KOPT-K1 (cell line): ENCODE results near the gene CENPP.

Source experiments
- H3K27ac ChIP-seq: fragments of 200-600 bp; sonication (generic); 2 replicates; pipeline ENCODE4 v1.5.1; 2016; ENCODE audit warnings: antibody characterized with exemption, mild to moderate bottlenecking, low read depth, low read length; ENCODE audit not compliant: poor library complexity, severe bottlenecking
- H3K36me3 ChIP-seq: fragments of 200-600 bp; sonication (generic); 2 replicates; pipeline ENCODE4 v1.5.1; 2017; ENCODE audit warnings: antibody characterized with exemption, mild to moderate bottlenecking, low read length, moderate library complexity; ENCODE audit not compliant: insufficient read depth
- H3K9me3 ChIP-seq: fragments of 200-600 bp; sonication (generic); 2 replicates; pipeline ENCODE4 v1.5.1; 2017; ENCODE audit warnings: antibody characterized with exemption, low read length, mild to moderate bottlenecking; ENCODE audit not compliant: insufficient read depth, poor library complexity, severe bottlenecking

CENPP gene

DNA sequence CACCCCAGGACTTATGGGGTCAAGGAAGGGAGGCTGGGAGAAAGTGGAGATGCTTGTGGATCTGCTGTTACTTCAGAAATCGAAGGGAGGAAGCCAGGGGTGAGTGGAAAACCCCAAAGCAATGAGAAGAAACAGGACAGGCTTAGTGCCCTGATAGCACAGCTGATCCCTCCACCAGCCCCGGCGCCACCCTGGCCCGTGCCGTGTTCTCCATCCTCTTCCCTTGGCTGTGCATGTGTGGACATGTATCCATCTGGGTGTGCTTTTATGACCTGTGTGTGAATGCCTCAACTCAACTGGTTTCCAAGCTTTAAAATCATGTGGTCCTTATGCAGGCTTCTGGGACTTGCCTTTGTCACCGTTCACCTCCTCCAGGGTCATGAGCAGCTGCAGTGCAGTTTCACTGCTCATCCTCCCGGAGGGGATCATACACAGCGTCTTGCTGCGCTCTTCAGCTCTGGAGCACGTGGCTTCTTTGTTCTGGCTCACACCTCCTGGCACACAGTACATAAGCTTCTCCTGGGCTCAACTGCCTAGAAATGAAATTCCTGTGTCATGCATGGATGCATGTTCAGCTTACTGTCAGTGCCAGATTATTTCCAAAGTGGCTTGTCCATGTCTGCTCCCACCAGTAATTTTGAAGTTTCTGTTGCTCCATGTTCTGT is 286.0 kb downstream of the CENPP start:
- no peak overlapping the region for H3K27ac ChIP-seq
- H3K9me3 ChIP-seq: no peaks in the 10 kb centered on the region
- peaks cover 61% of the 10 kb centered on the region for H3K36me3 ChIP-seq

DNA sequence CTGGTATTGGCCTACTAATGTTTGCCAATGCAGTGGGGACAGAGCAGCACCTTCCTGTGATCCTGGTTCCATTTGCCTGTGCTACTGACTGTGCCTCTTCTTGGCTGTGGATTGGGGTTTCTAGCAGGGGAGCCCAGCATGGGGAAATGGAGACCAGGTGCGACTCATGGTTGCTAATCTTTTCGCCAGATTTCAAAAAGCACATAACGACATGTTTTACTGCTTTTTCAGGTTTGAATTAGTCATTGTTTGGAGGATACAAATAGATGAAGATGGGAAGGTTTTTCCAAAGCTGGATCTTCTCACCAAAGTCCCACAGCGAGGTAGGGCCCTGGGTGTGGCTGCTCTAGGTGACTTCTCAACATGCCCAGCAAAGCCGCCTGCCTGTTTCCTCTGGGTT is 286.5 kb downstream of the CENPP start:
- Histone ChIP-seq H3K9me3 (no peaks in the 10 kb centered on the region), H3K27ac (no peak overlapping the region), H3K36me3 (peaks cover 66% of the 10 kb centered on the region)

DNA sequence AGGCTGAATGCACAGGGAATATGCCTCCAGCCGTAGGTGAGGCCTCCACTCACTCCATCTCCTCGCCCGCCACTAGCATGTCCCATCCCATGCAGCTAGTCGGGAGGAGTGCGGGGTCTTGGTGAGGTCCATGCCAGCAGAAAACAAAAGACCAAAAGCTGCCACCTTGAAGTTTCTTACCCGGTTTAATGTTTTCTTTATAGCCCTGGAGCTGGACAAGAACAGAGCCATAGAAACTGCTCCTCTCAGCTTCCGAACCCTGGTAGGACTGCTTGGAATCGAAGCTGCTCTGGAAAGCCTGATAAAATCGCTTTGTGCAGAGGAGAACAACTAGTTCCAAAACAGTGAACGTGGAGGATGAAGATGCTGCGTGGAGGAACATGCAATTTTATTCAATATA is 287.1 kb downstream of the CENPP start:
- H3K9me3 ChIP-seq: no peaks in the 10 kb centered on the region
- no peak overlapping the region for H3K27ac ChIP-seq
- H3K36me3 ChIP-seq: peaks cover 71% of the 10 kb centered on the region

DNA sequence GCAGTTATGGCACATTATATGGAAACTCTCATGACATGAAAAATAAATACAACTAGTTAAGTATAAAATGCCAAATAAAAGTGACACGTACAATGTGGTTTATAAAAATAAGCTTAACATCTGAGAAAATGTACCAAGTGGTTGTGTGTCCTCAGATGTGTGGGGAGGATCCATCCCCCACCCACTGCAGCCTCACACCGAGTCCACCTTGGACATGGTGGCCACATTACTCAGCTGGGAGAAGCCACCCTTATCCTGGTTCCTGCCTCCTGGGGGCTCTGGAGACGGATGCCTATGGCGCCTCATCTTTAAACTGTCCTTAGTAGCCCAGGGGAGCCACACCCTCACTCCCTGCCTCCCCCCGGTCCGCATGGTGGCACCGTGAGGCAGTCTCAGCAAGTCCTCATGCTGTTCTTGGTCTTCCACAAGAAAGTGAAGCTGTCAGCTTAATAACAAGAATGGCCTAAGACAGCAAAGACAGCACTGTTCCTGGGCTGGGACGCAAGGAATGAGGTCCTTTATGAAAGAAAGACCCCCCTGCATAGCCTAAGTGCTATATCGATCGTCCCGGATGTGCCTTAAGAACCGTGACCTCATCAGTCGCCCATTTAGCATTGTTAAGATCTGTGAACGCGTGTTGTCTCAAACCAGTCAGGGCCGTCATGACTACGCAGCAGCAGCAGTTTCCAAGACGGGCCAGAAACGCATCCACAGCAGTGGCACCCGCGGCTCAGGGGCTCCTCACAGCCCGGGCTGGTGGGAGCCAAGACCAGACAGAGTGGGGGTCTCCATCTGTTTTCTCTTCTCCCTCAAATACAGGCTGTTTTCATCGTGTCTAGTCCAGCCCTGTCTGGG is 287.7 kb downstream of the CENPP start:
- peaks cover 78% of the 10 kb centered on the region for H3K36me3 ChIP-seq
- no peaks in the 10 kb centered on the region for H3K9me3 ChIP-seq
- no peak overlapping the region for H3K27ac ChIP-seq

DNA sequence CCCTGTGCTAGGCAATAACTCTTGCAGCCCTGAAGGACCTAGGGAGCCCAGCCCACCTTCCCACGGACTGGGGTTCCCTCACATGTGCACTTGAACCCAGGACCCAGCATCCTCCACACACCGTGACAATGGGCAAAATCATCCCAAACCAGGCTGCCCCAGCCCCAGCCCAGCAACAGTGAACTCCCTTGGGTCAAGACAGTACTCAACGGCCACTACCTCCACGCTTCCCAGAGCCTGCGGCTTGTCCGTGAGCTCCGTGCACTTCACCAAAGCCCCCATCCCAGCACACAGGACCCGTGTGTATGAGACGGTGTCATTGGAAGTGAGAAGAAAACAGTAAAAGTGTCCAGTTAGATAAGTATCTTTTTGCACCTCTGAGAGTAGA is 288.4 kb downstream of the CENPP start:
- Histone ChIP-seq H3K36me3 (peaks cover 84% of the 10 kb centered on the region), H3K9me3 (no peaks in the 10 kb centered on the region), H3K27ac (no peak overlapping the region)

DNA sequence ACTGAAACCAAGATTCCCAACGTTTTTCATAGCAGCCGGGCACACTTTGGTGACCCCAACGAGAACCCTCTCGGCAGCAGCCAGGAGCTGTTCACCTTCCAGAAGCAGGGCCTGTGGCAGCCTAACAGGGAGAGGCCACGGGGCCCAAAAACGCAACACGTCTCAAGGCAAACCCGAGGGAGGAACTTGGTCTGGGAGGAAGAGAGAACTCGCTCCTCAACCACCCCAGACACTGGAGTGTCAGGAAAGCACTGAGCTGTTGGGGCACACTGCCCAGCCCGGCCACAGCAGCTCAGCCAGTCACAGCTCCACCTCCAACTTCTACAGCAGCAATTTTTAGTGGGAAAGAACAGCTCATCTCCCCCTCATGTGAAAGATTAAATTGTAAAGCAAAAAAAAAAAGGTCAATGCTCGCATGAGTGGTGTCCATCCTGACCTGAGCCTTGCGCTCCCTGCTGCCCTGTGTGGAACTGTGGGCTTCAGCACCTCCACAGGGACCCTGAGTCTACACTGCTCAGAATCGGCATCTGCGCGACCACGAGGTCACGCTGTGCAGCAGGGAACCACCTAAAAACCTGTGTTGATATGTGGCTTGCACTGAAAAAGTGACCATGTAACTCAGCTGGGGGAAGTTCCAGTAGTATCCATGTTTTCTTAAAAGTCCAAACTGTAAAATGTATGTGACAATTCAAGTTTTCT is 289.2 kb downstream of the CENPP start:
- no peaks in the 10 kb centered on the region for H3K9me3 ChIP-seq
- H3K27ac ChIP-seq: no peak overlapping the region
- H3K36me3 ChIP-seq: peaks cover 92% of the 10 kb centered on the region

DNA sequence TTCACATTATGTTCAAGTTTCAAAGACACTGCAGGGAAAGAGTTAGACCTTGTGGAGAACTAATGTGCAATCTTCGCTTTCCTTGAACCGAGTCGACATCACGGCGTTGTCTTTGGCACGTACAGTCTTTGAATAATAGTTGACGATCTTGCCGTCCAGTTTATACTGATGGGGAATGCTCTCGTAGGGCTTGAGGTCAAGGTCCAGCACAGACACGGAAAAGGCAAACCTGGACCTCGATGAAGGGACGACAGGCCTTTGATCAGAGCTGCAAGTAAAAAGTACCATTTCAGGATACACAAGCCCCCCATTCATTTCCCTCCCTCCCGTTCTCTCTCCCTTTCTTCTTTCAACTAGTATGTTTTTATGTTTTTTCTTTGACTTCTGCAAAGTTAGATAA is 290.0 kb downstream of the CENPP start:
- Histone ChIP-seq H3K9me3 (no peaks in the 10 kb centered on the region), H3K27ac (no peak overlapping the region), H3K36me3 (peaks cover 95% of the 10 kb centered on the region)

DNA sequence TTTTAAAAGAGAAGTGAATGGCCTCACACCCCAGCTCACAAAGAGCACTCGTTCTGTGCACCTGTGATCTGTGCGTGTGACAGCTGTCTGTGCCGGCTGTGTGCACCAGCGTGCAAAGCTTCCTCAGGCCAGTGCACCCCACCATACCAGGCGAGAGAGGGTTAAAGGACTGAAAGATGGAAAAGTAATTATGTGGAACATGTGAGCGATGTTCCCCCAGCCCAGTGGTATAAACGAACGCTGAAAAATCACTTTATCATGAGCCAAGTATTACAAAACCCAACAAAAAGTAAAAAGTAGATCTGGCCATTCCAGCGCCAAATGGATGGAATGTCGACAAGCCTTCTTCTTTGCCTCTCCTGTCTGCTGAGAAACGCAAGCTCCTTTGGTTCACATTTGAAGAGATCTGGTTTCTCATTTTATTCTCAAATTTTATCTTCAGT is 290.5 kb downstream of the CENPP start:
- no peaks in the 10 kb centered on the region for H3K9me3 ChIP-seq
- no peak overlapping the region for H3K27ac ChIP-seq
- H3K36me3 ChIP-seq: peaks cover 91% of the 10 kb centered on the region

DNA sequence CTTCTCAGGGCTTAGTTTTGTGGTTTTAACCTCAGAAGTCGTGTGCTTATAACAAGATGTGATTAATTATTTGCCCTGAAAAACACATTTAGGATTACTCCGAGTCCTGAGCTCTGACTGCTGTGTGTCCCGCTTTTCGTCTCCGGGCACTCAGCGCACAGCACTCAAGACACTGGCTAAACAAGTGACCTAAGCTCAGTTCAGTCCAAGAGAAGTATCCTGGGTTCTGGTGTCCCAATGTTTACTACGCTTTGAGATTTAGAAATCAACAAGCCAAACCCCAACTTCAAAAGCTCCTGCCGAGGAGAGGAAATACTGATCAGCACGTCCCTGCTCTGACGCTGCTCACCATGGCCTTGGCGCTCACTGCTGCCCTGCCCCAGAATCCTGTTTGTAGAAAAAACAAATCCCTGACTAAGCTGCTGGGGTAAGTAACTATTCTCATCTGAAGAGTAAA is 290.9 kb downstream of the CENPP start:
- Histone ChIP-seq H3K9me3 (no peaks in the 10 kb centered on the region), H3K36me3 (peaks cover 86% of the 10 kb centered on the region), H3K27ac (no peak overlapping the region)

DNA sequence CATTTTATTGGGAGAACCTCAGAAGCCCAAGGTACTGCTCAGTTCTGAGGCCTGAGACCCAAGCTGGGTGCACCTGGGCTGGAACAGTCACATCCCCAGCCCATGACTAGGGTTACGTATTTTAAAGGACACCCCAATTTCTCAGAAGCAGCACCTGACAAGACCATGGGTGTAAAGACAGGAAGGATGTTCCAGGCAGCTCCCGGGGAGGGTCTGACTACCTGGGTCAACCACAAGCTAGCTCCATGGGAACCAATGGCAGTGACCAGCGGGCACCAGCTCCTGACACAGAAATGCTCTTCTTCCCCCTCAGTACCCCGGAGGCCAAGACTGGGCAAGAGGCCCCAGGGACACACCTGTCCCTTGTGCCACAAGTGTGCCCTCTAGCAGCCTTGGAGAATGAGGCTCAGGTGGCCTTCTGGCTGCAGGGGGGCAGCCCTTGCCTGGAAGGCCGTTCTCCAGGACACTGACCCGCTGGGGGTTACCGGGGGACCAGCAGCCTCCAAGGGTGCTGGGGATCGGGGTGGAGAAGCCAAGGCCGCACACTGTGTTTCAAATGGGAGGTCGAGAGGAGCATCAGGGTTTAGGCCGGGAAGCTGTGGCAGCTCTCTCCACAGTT is 291.6 kb downstream of the CENPP start:
- Histone ChIP-seq H3K27ac (no peak overlapping the region), H3K36me3 (peaks cover 80% of the 10 kb centered on the region), H3K9me3 (no peaks in the 10 kb centered on the region)

DNA sequence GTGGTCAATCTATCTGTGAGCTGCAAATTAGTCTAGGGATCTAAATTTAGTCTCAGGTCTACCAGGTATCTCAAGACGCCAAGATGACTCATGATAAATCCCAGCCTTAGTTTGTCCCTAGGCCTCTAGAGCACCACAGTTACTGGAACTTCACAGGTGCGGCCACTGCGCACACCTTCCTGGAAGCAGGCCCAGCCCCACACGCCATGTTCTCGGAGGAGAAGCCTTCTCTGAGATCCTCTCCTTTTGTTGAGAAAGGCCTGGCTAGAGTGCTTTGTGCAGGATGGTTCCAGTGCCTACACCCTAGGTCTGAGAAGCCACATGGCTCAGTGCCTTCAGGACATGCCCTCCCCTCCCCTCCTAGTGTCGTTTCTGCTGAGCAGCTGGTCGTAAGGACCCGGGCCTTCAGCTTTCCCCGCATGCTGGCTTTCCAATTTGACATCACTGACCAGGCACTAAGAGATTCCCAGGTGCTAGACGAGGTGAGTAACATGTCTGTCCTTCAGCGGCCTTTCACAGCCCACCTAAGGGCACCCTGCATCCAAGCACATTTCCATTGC is 292.3 kb downstream of the CENPP start:
- H3K9me3 ChIP-seq: no peaks in the 10 kb centered on the region
- peaks cover 74% of the 10 kb centered on the region for H3K36me3 ChIP-seq
- no peak overlapping the region for H3K27ac ChIP-seq

DNA sequence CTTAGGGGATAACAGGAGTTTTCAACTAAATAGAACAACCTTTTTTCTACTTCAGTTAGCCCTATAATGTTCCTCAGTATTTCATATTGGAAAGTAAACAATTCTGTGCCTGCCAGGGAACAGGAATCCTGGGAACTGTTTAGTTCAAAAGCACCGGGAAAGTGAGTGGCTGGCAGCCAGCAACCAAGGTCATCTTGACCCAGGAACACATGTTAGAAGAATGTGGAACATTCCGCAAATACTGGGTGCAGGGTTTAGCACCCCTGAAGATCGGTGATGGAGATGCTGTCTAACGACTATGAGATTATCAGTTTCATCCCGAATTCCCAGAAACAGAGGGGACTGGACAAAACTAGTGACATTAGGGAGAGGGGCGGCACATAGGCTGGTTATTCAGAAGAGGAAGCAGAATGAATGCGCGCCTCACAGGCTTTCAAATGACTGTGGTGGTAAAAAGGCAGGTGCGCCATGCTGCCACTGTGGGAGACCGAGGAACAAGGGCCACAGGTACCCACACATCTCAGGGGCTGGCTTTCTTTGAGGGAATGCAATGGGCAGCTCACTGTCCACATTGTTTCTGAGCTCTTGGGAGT is 293.0 kb downstream of the CENPP start:
- Histone ChIP-seq H3K9me3 (no peaks in the 10 kb centered on the region), H3K27ac (no peak overlapping the region), H3K36me3 (peaks cover 72% of the 10 kb centered on the region)

DNA sequence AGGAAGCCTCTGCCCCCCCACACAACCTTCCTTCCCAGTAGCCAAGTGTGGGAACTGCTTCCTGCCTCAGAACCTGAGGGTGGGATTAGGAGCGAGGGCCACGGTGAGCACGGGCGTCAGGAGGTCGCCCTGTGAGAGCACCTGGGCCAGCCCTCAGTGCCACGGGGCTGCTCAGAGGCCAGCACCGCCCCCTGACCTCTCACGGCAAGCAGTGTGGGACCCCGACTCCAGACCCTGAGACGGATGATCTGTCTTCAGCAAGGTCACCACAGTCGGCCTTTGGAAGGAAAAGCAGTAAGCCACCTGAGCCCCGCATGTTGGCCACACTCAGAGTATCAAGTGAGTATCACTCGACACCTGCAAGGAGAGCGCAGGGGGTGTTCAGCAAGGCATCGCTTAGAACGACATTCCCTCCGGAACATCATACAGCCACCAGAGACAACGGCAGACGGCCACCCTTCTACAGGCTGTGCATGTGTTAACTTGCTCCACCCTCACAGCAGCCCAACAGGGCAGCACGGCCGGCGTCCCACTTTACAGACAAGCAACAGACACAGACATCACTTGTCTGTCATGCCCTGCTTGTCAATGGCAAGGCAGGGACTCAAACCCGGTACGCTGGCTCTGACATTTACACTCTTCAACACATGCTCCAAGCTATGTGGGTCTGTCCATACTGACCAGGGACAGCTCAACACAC is 294.0 kb downstream of the CENPP start:
- peaks cover 70% of the 10 kb centered on the region for H3K36me3 ChIP-seq
- no peaks in the 10 kb centered on the region for H3K9me3 ChIP-seq
- no peak overlapping the region for H3K27ac ChIP-seq

DNA sequence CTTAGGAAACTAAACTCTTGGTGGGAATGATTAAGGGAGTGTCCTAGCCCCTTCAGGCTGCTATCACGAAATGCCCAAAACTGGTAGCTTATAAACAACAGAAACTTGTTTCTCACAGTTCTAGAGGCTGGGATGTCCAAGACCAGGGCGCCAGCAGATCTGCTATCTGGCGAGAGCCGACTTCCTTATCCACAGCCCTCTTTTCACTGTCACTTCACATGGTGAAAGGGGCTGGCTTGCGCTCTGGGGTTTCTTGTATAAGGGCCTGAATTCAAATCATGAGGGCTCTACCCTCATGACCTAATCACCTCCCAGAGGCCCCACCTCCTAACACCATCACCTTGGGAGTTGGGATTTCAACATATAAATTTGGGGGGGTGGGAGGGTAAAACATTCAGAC is 295.1 kb downstream of the CENPP start:
- peaks cover 61% of the 10 kb centered on the region for H3K36me3 ChIP-seq
- H3K27ac ChIP-seq: no peak overlapping the region
- no peaks in the 10 kb centered on the region for H3K9me3 ChIP-seq
